Fibroblast of pulmonary artery (primary cell): ENCODE measurements around the gene DDX3X.
A peak's percentile ranks its signal among the peaks of the same experiment; 100 is the strongest.

ENCODE experiments used
- DNase-seq: peaks from one replicate; pipeline ENCODE4 v3.0.0-alpha.2; 2010; ENCODE audit warnings: low read depth
- H3K4me3 ChIP-seq: replicated peaks from 2 replicates; pipeline ENCODE4 v1.5.1; 2011; ENCODE audit warnings: low read depth, mild to moderate bottlenecking, control low read depth, low read length, moderate library complexity
- TF ChIP-seq, protein P1 (sequence below): IDR thresholded peaks from 2 replicates; pipeline ENCODE4 v1.5.1; 2011; ENCODE audit warnings: mild to moderate bottlenecking, control low read depth, low read length, inconsistent platforms; ENCODE audit errors: missing control alignments

The DDX3X gene

DNA sequence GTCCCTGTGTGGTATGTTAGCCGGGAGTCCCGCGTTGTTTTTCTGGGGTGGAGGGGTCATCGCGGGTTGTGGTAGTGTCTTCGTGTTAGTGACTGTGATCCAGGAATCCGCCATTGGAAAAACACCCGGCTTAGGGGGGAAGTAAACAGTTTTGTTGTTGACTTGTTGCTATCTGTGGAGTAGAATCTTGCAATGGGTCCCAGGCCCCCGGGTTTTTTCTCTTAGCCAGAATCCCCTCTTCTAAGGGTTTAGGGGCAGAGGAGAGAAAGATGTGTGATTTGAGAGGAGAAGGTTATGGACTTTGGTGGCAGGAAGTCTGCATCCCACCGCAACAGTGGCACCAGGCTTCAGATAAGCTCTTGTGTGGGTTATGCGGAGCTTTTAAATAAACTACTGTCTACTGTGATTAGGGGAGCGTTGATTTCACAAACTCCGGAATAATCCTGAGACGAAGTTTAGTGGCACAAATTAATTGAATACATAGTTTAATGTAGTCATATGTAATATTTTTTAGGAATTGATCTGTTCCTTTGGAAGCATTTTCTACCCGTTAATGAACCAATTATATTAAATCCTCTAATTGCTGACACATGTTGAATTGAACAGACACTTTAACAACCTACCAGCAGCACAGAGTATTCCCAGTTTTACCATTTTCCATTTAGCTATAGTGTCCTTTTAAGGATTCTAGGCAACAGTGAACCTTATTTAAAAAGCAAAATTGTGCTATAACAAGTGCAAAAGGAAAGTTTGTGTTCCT lies 1.4 kb downstream of the DDX3X start:
- no peak for DNase-seq
- TF ChIP-seq, protein P1, sequence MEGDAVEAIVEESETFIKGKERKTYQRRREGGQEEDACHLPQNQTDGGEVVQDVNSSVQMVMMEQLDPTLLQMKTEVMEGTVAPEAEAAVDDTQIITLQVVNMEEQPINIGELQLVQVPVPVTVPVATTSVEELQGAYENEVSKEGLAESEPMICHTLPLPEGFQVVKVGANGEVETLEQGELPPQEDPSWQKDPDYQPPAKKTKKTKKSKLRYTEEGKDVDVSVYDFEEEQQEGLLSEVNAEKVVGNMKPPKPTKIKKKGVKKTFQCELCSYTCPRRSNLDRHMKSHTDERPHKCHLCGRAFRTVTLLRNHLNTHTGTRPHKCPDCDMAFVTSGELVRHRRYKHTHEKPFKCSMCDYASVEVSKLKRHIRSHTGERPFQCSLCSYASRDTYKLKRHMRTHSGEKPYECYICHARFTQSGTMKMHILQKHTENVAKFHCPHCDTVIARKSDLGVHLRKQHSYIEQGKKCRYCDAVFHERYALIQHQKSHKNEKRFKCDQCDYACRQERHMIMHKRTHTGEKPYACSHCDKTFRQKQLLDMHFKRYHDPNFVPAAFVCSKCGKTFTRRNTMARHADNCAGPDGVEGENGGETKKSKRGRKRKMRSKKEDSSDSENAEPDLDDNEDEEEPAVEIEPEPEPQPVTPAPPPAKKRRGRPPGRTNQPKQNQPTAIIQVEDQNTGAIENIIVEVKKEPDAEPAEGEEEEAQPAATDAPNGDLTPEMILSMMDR: no peak
- peak overlapping the region; percentile 90 for H3K4me3 ChIP-seq

- TF ChIP-seq, protein P1: no peak
- DNase-seq: no peak
- H3K4me3 ChIP-seq: peak overlapping the region; percentile 90
Measured at GRCh38 chrX:41335958-41336331, 2.0 kb downstream of the DDX3X start.

- peak overlapping the region; percentile 90 for H3K4me3 ChIP-seq
Measured at GRCh38 chrX:41336447-41336846, 2.5 kb downstream of the DDX3X start.

DNA sequence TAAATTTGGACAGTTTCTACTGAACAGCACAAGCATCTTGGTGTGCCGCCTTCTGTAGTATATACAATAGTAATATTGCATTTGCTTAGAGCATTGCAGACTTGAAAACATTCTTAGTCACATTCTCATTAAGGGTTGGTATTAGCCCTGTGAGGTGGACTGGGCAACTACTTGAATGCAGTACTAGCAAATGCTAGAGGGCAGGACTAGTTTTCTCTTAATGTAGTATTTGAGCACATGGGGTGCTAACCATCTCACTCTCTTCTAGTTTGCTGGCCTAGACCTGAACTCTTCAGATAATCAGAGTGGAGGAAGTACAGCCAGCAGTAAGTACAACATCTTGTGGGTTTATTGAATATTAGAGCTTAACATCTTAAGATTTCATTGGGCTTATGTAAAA lies 3.2 kb downstream of the DDX3X start:
- H3K4me3 ChIP-seq: peak overlapping the region; percentile 90
- no peak for DNase-seq
- TF ChIP-seq, protein P1: no peak

More at GRCh38 chrX:41336447-41336846, 2.5 kb downstream of the DDX3X start:
- DNase-seq: no peak
- TF ChIP-seq, protein P1: no peak

DNA sequence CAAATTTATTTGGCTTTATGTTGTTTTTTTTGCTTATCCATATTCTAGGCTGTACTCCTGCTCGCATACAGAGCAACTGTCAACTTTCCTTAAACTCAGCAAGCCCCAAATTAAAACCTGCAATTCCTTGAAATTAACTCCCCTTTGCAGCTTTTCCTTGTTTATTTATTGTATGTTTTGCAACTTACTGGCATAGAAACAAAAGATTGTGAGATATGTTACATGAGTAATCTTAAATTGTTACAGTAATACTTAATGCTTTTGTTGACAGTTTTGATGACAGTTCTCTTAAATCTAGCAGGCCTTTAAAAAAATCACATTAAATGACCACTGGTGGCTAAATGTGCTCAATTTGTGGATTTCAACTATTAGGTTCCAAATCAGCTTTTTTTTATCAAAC lies 4.5 kb downstream of the DDX3X start:
- DNase-seq: no peak
- TF ChIP-seq, protein P1: no peak
- peak overlapping the region; percentile 90 for H3K4me3 ChIP-seq

DNA sequence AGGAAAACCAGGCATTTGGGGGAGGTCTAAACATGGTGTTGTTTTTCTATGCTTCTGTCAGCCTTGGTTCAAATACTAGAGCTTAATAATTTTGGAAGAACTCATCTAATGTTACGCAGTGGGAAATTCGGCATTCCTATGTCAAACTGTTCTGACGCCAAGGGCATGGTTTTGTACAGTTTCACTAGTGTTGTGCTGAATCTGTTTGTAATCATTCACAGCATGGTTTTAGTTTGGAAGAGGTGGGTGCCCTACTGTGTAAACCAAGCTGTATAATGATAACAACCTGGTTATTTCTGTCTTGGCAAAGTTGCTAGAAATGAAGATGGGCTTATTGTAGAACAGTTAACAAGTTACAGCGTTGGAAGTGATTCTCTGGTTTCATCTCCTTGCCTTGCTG lies 5.2 kb downstream of the DDX3X start:
- TF ChIP-seq, protein P1: no peak
- no peak overlapping the region for H3K4me3 ChIP-seq
- DNase-seq: no peak

DNA sequence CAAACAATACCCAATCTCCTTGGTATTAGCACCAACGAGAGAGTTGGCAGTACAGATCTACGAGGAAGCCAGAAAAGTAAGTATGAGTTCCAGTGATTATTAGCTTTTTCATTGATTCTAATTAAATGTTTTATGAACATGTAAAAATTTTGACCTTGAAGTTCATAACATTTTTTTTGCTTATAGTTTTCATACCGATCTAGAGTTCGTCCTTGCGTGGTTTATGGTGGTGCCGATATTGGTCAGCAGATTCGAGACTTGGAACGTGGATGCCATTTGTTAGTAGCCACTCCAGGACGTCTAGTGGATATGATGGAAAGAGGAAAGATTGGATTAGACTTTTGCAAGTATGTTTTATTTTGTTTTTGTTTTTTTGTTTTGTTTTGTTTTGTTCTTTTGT lies 10.1 kb downstream of the DDX3X start:
- DNase-seq: no peak
- no peak overlapping the region for H3K4me3 ChIP-seq
- TF ChIP-seq, protein P1: no peak
